Measurements from ENCODE around the gene OR2T11. TPM values are rescaled to one million over a fixed set of nuclear protein-coding genes. Genes with fewer than 3 reads are reported as not detected.

Gene OR2T11
- total and polyA plus RNA-seq, 2 donors (not counting 3 experiments of a cell fraction or from before 2014, with no cell fraction given) = not detected

GRCh38 chr1:248627971-248628844, 6.7 kb downstream of the OR2T11 start:
- H3K4me3 ChIP-seq (replicated peaks in 1 of 3; ENCODE audit: insufficient read depth in 1 of 3, low read depth in 1 of 3, low read length in 3 of 3) = no peak overlapping the region
- H3K27me3 ChIP-seq (ENCODE audit: control insufficient read depth in 2 of 2, insufficient read depth in 2 of 2, low read length in 2 of 2) = no peaks in the 10 kb centered on the region
- H3K9ac ChIP-seq (replicated peaks; ENCODE audit: extremely low read depth, insufficient read depth, low read length) = no peak overlapping the region
- CTCF ChIA-PET = no interaction called here
- no peaks in the 10 kb centered on the region for H3K4me1 ChIP-seq (ENCODE audit: control insufficient read depth, extremely low read depth, insufficient read depth, low read length)
- no peaks in the 10 kb centered on the region for H3K9me1 ChIP-seq (replicated peaks; ENCODE audit: control insufficient read depth, extremely low read depth, insufficient read depth, low read length)
- no peaks in the 10 kb centered on the region for H3K36me3 ChIP-seq (ENCODE audit: control insufficient read depth in 2 of 2, extremely low read depth in 1 of 2, insufficient read depth in 2 of 2, low read length in 2 of 2)
- H3K4me2 ChIP-seq (ENCODE audit: insufficient read depth, low read length) = no peak overlapping the region
- intact Hi-C loops (cut with micrococcal nuclease) = no loop called here
- TF ChIP-seq GATA2 (IDR thresholded peaks at IDR 0.05; ENCODE audit: insufficient read depth, insufficient read length, low read depth, low read length) (no peak), CTCF (IDR thresholded peaks at IDR 0.05; ENCODE audit: extremely low read depth in 1 of 2, insufficient read depth in 1 of 2, low read depth in 1 of 2, low read length in 2 of 2) (no peak), MYC (IDR thresholded peaks at IDR 0.05; ENCODE audit: low read depth, low read length) (no peak), EZH2 (IDR thresholded peaks at IDR 0.05; ENCODE audit: borderline replicate concordance, low read depth, low read length, severe bottlenecking) (no peak), POLR2AphosphoS5 (IDR thresholded peaks at IDR 0.05; ENCODE audit: insufficient read depth, low read depth, low read length) (no peak), POLR2A (IDR thresholded peaks at IDR 0.05; ENCODE audit: low read depth, low read length) (no peak), MAX (IDR thresholded peaks at IDR 0.05; ENCODE audit: insufficient read depth, insufficient read length) (no peak), FOS (IDR thresholded peaks at IDR 0.05; ENCODE audit: borderline replicate concordance, insufficient read depth, low read length) (no peak), JUN (IDR thresholded peaks at IDR 0.05; ENCODE audit: borderline replicate concordance, insufficient read depth, insufficient read length, low read depth) (no peak)
- no peak for DNase-seq (ENCODE audit: low read depth, low spot score)
- dilution Hi-C loops (cut with MboI; ENCODE audit: extremely low pct_ligation_motif_present, low sequenced_read_pairs) = no loop called here
- H4K20me1 ChIP-seq (replicated peaks; ENCODE audit: control insufficient read depth, extremely low read depth, insufficient read depth, low read length) = no peaks in the 10 kb centered on the region
- H2AFZ ChIP-seq (ENCODE audit: low read depth, low read length) = no peak overlapping the region
- POLR2A ChIA-PET = no interaction called here
- no peak for FAIRE-seq
- peaks cover 3% of the 10 kb centered on the region for H3K9me3 ChIP-seq (replicated peaks; ENCODE audit: control insufficient read depth, insufficient read depth, low read length)
- BruUV-seq (replicated peaks) = no TSS peak
- no peak overlapping the region for H3K27ac ChIP-seq (ENCODE audit: insufficient read depth, low read depth, low read length)
- H3K79me2 ChIP-seq (ENCODE audit: control insufficient read depth, insufficient read depth, low read length) = no peaks in the 10 kb centered on the region

Measured in endothelial cell of umbilical vein (primary cell).